ENCODE measurements around the gene BAIAP2. TPM values are rescaled to one million over a fixed set of nuclear protein-coding genes. Genes with fewer than 3 reads are reported as not detected.

Gene BAIAP2
- total and polyA plus RNA-seq, 10 of the 15 experiments (the other 5 are each of a cell fraction or from before 2014, with no cell fraction given) = 0.15 to 1.2 (median 0.46) TPM; not detected in 2

DNA sequence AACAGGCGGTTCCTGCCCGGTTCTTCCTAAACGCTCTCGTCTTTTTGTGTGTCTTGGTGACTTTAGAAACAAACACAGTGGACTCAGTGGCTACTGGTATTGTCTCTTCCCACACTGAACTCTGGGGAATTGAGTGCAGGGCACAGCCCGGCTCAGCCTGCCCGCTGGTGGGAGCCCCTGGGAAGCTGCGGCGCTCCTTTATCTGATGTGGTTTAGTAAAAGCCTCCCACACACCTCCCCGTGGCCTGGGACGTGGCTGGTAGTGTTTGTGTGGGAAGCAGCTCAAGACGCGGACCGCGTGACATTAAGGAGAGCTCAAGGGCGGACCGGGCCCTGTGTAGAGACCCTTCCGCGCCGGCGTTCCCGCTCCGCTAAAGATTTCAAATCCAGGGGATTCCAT is 75.0 kb downstream of the BAIAP2 start:
- no peak overlapping the region for H3K4me2 ChIP-seq (ENCODE audit: control insufficient read depth, insufficient read depth)
- ChIA-PET SMC1A (ENCODE audit: uncharacterized antibody, unreplicated experiment) (no interaction called here), CTCF (interaction anchor here (0.5 kb wide), 1 partner anchor 66 kb away, joined by 3 read pairs; no protein-coding TSS in a partner anchor), POLR2A (no interaction called here), RAD21 (ENCODE audit: unreplicated experiment) (no interaction called here)
- no peaks in the 10 kb centered on the region; a peak in 1 of 4 replicates for H3K27me3 ChIP-seq (replicated peaks in 1 of 2; ENCODE audit: control insufficient read depth in 2 of 2, insufficient read depth in 2 of 2, low read length in 1 of 2)
- DNase-seq (ENCODE audit: low read depth, low spot score) (no peak), FAIRE-seq (no peak), ATAC-seq (no peak)
- H2AFZ ChIP-seq (ENCODE audit: control insufficient read depth, low read depth, low read length) = no peak overlapping the region
- H3K9me3 ChIP-seq (replicated peaks; ENCODE audit: control insufficient read depth, insufficient read depth, low read length) = no peaks in the 10 kb centered on the region
- TF ChIP-seq RUNX3 (IDR thresholded peaks at IDR 0.05; ENCODE audit: low read length) (no peak), CREM (IDR thresholded peaks at IDR 0.05; ENCODE audit: low read depth) (no peak), BRCA1 (IDR thresholded peaks at IDR 0.05; ENCODE audit: low read depth, low read length) (no peak), TAF1 (IDR thresholded peaks at IDR 0.05; ENCODE audit: borderline replicate concordance, low read depth, low read length) (no peak), SMC3 (IDR thresholded peaks at IDR 0.05; ENCODE audit: borderline replicate concordance, low read length) (no peak), ETV6 (conservative IDR thresholded peaks at IDR 0.05 in 1 of 2, IDR thresholded peaks at IDR 0.05 in 1 of 2; ENCODE audit: borderline replicate concordance in 1 of 2, low read depth in 1 of 2) (no peak), TCF12 (IDR thresholded peaks at IDR 0.05; ENCODE audit: low read depth, low read length) (no peak), NFIC (IDR thresholded peaks at IDR 0.05; ENCODE audit: low read depth, low read length) (no peak), RCOR1 (conservative IDR thresholded peaks at IDR 0.05; ENCODE audit: low read depth, low read length) (no peak), GATAD2B (conservative IDR thresholded peaks at IDR 0.05; ENCODE audit: low read depth) (no peak), YBX1 (IDR thresholded peaks at IDR 0.05) (no peak), ZNF217 (IDR thresholded peaks at IDR 0.05) (no peak), SIX5 (IDR thresholded peaks at IDR 0.05; ENCODE audit: low read depth, low read length, severe bottlenecking) (no peak), CEBPB (IDR thresholded peaks at IDR 0.05; ENCODE audit: borderline replicate concordance in 1 of 2, low read depth in 2 of 2, low read length in 2 of 2) (no peak), RELA (IDR thresholded peaks at IDR 0.05; ENCODE audit: borderline replicate concordance, partially characterized antibody) (no peak), SMAD1 (IDR thresholded peaks at IDR 0.05; ENCODE audit: low read depth, partially characterized antibody) (no peak), ZSCAN29 (IDR thresholded peaks at IDR 0.05) (no peak)
- TF ChIP-seq, protein P1, sequence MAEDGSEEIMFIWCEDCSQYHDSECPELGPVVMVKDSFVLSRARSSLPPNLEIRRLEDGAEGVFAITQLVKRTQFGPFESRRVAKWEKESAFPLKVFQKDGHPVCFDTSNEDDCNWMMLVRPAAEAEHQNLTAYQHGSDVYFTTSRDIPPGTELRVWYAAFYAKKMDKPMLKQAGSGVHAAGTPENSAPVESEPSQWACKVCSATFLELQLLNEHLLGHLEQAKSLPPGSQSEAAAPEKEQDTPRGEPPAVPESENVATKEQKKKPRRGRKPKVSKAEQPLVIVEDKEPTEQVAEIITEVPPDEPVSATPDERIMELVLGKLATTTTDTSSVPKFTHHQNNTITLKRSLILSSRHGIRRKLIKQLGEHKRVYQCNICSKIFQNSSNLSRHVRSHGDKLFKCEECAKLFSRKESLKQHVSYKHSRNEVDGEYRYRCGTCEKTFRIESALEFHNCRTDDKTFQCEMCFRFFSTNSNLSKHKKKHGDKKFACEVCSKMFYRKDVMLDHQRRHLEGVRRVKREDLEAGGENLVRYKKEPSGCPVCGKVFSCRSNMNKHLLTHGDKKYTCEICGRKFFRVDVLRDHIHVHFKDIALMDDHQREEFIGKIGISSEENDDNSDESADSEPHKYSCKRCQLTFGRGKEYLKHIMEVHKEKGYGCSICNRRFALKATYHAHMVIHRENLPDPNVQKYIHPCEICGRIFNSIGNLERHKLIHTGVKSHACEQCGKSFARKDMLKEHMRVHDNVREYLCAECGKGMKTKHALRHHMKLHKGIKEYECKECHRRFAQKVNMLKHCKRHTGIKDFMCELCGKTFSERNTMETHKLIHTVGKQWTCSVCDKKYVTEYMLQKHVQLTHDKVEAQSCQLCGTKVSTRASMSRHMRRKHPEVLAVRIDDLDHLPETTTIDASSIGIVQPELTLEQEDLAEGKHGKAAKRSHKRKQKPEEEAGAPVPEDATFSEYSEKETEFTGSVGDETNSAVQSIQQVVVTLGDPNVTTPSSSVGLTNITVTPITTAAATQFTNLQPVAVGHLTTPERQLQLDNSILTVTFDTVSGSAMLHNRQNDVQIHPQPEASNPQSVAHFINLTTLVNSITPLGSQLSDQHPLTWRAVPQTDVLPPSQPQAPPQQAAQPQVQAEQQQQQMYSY (CRISPR knock-in tag; IDR thresholded peaks at IDR 0.05) = no peak
- TF ChIP-seq, protein P2, sequence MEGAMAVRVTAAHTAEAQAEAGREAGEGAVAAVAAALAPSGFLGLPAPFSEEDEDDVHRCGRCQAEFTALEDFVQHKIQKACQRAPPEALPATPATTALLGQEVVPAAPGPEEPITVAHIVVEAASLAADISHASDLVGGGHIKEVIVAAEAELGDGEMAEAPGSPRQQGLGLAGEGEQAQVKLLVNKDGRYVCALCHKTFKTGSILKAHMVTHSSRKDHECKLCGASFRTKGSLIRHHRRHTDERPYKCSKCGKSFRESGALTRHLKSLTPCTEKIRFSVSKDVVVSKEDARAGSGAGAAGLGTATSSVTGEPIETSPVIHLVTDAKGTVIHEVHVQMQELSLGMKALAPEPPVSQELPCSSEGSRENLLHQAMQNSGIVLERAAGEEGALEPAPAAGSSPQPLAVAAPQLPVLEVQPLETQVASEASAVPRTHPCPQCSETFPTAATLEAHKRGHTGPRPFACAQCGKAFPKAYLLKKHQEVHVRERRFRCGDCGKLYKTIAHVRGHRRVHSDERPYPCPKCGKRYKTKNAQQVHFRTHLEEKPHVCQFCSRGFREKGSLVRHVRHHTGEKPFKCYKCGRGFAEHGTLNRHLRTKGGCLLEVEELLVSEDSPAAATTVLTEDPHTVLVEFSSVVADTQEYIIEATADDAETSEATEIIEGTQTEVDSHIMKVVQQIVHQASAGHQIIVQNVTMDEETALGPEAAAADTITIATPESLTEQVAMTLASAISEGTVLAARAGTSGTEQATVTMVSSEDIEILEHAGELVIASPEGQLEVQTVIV (IDR thresholded peaks at IDR 0.05; ENCODE audit: borderline replicate concordance, partially characterized antibody) = no peak
- TF ChIP-seq, protein P3, sequence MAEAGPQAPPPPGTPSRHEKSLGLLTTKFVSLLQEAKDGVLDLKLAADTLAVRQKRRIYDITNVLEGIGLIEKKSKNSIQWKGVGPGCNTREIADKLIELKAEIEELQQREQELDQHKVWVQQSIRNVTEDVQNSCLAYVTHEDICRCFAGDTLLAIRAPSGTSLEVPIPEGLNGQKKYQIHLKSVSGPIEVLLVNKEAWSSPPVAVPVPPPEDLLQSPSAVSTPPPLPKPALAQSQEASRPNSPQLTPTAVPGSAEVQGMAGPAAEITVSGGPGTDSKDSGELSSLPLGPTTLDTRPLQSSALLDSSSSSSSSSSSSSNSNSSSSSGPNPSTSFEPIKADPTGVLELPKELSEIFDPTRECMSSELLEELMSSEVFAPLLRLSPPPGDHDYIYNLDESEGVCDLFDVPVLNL (IDR thresholded peaks at IDR 0.05; ENCODE audit: low read depth, low read length) = no peak
- in situ Hi-C loops (cut with MboI) (no loop called here), intact Hi-C loops (cut with micrococcal nuclease; ENCODE audit: unreplicated experiment) (no loop called here)
- BruUV-seq (replicated peaks) = no TSS peak
- H3K4me1 ChIP-seq (ENCODE audit: control insufficient read depth, insufficient read depth, low read length) = no peaks in the 10 kb centered on the region
- no peak overlapping the region for H3K9ac ChIP-seq (ENCODE audit: control insufficient read depth, insufficient read depth, low read length)
- no peaks in the 10 kb centered on the region for H3K79me2 ChIP-seq (ENCODE audit: control insufficient read depth, insufficient read depth, low read length)
- no peak overlapping the region for H3K4me3 ChIP-seq
- H3K36me3 ChIP-seq (ENCODE audit: control insufficient read depth in 2 of 2, insufficient read depth in 2 of 2, low read length in 1 of 2) = no peaks in the 10 kb centered on the region
- 50% methylated on average over 22 of the region's 22 CpGs for WGBS (ENCODE audit: insufficient coverage, insufficient replicate concordance, low lambda C conversion rate, missing lambda C conversion rate)
- no peak overlapping the region for H3K27ac ChIP-seq (ENCODE audit: control insufficient read depth, insufficient read depth)
- no peaks in the 10 kb centered on the region for H4K20me1 ChIP-seq (ENCODE audit: control insufficient read depth, insufficient read depth)
